GM12878 (cell line): Measurements from ENCODE around the gene DUS2.

ENCODE experiments used
- MYC ChIP-seq: IDR thresholded peaks from 2 replicates; pipeline ENCODE4 v1.6.1; 2011; ENCODE audit warnings: mild to moderate bottlenecking, low read length, moderate library complexity, inconsistent platforms; ENCODE audit not compliant: insufficient read depth, insufficient replicate concordance, insufficient read length, severe bottlenecking
- POLR2A ChIP-seq: IDR thresholded peaks from 2 replicates; pipeline ENCODE4 v1.6.1; 2011; ENCODE audit warnings: low read depth, mild to moderate bottlenecking, low read length
- SIN3A ChIP-seq: IDR thresholded peaks from 2 replicates; pipeline ENCODE4 v1.6.1; 2012; ENCODE audit warnings: low read depth, low read length, improper control_type of control experiment
- SRF ChIP-seq, 2 experiments: IDR thresholded peaks; 2 replicates each; pipeline ENCODE4 v1.6.1; 2011; ENCODE audit warnings: low read depth in 2 of 2, low read length in 2 of 2, mild to moderate bottlenecking in 1 of 2, moderate library complexity in 1 of 2
- TCF12 ChIP-seq: IDR thresholded peaks from 2 replicates; pipeline ENCODE4 v1.6.1; 2011; ENCODE audit warnings: low read depth, mild to moderate bottlenecking, low read length
- TF ChIP-seq, protein P1 (sequence below): IDR thresholded peaks from 2 replicates; pipeline ENCODE4 v1.6.1; 2011; ENCODE audit warnings: mild to moderate bottlenecking, low read depth, low read length, moderate library complexity; ENCODE audit not compliant: insufficient replicate concordance

DNA sequence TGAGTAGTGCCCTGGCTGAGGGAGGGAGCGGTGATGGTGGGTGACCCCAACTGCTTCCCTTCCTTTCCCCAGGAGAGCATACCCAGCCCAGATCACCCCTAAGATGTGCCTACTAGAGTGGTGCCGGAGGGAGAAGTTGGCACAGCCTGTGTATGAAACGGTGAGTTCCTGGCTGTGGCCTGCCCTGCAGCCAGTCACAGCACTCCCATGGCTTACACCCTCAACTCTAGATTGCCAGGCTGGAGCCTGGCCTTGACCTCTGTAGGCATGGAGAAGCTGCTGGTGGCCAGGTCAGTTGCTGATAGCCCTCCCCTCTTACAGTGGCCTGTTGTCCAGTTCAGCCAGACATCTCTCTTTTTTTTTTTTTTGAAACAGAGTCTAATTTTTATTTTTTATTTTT, 53.5 kb downstream of the DUS2 start:
- no peak for TF ChIP-seq SRF (IDR thresholded peaks at IDR 0.05; ENCODE audit: low read depth in 2 of 2, low read length in 2 of 2)
- TF ChIP-seq, protein P1, sequence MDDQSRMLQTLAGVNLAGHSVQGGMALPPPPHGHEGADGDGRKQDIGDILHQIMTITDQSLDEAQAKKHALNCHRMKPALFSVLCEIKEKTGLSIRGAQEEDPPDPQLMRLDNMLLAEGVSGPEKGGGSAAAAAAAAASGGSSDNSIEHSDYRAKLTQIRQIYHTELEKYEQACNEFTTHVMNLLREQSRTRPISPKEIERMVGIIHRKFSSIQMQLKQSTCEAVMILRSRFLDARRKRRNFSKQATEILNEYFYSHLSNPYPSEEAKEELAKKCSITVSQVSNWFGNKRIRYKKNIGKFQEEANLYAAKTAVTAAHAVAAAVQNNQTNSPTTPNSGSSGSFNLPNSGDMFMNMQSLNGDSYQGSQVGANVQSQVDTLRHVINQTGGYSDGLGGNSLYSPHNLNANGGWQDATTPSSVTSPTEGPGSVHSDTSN: no peak
- no peak for TF ChIP-seq POLR2A
- no peak for TF ChIP-seq TCF12
- TF ChIP-seq MYC: no peak
- TF ChIP-seq SIN3A: no peak
